PC-3 (cell line): ENCODE results near the gene MTTP. TPM values are rescaled to one million over a fixed set of nuclear protein-coding genes. Genes with fewer than 3 reads are reported as not detected.
A peak's percentile ranks its signal among the peaks of the same experiment; 100 is the strongest.

Experiments
- ATAC-seq: fragments of 200-7000 bp; cut with Tn5 transposase; 2 replicates; pipeline ENCODE4 v1.9.1; 2020; ENCODE audit warnings: mild to moderate bottlenecking, moderate library complexity
- Bru-seq: library from RNA; stranded (reverse); fragments of 400-500 nt; gene quantifications from one replicate; lab custom pipeline; 2021; lab: Mats Ljungman, UMichigan
- BruChase-seq, 2 experiments: library from RNA; stranded (reverse); fragments of 400-500 nt; gene quantifications; one replicate each; lab custom pipeline; 2021; lab: Mats Ljungman, UMichigan
- BruUV-seq: library from RNA; stranded (reverse); fragments of 400-500 nt; replicated peaks from 2 replicates; lab custom pipeline; 2021; lab: Mats Ljungman, UMichigan
- CTCF ChIA-PET: fragments of 300-600 bp; sonication (Branson Sonifier 250); formaldehyde crosslinking; loops from one replicate; lab custom pipeline; 2022; ENCODE audit warnings: antibody characterized with exemption; lab: Charles Lee
- POLR2A ChIA-PET: fragments of 300-600 bp; sonication (Branson Sonifier 250); formaldehyde crosslinking; loops from one replicate; lab custom pipeline; 2022; ENCODE audit warnings: antibody characterized with exemption; ENCODE audit not compliant: unreplicated experiment; lab: Charles Lee
- DNase-seq: peaks from one replicate; pipeline ENCODE4 v3.0.0-alpha.2; 2015
- H2AFZ ChIP-seq: fragments of 300-600 bp; sonication (generic); 2 replicates; pipeline ENCODE4 v1.6.0; 2016; ENCODE audit warnings: antibody characterized with exemption, low read length
- H3F3A ChIP-seq: fragments of 300-600 bp; sonication (generic); one replicate; pipeline ENCODE4 v1.6.0; 2017; ENCODE audit warnings: antibody characterized with exemption, low read length, control low read depth, mild to moderate bottlenecking; ENCODE audit not compliant: unreplicated experiment
- H3K27ac ChIP-seq: fragments of 300-600 bp; sonication (generic); 2 replicates; pipeline ENCODE4 v1.5.1; 2016; ENCODE audit warnings: mild to moderate bottlenecking, low read length
- H3K27me3 ChIP-seq: fragments of 300-600 bp; sonication (generic); 2 replicates; pipeline ENCODE4 v1.6.1; 2016; ENCODE audit warnings: low read length, mixed read lengths
- H3K36me3 ChIP-seq: fragments of 300-600 bp; sonication (generic); 2 replicates; pipeline ENCODE4 v1.6.1; 2016; ENCODE audit warnings: low read depth, mixed run types, low read length, mixed read lengths
- H3K4me1 ChIP-seq: fragments of 300-600 bp; sonication (generic); 2 replicates; pipeline ENCODE4 v1.5.1; 2016; ENCODE audit warnings: low read length; ENCODE audit not compliant: insufficient read depth
- H3K4me2 ChIP-seq: fragments of 300-600 bp; sonication (generic); 2 replicates; pipeline ENCODE4 v1.6.0; 2016; ENCODE audit warnings: low read length
- H3K4me3 ChIP-seq: fragments of 300-600 bp; sonication (generic); 2 replicates; pipeline ENCODE4 v1.5.1; 2016; ENCODE audit warnings: mild to moderate bottlenecking, low read length, mixed read lengths
- H3K79me2 ChIP-seq: fragments of 300-600 bp; sonication (generic); 2 replicates; pipeline ENCODE4 v1.6.1; 2017; ENCODE audit warnings: low read length, mixed read lengths
- H3K9ac ChIP-seq: fragments of 300-600 bp; sonication (generic); 2 replicates; pipeline ENCODE4 v1.6.0; 2016; ENCODE audit warnings: mild to moderate bottlenecking, low read length
- H3K9me2 ChIP-seq: fragments of 300-600 bp; sonication (generic); replicated peaks from 2 replicates; pipeline ENCODE4 v1.6.1; 2016; ENCODE audit warnings: mixed run types, low read length, mixed read lengths
- H3K9me3 ChIP-seq: fragments of 300-600 bp; sonication (generic); 2 replicates; pipeline ENCODE4 v1.6.1; 2016; ENCODE audit warnings: low read length, mixed read lengths
- H4K20me1 ChIP-seq: fragments of 300-600 bp; sonication (generic); 2 replicates; pipeline ENCODE4 v1.6.1; 2016; ENCODE audit warnings: low read length, mixed read lengths
- CTCF ChIP-seq: fragments of 300-600 bp; sonication (generic); conservative IDR thresholded peaks from 2 replicates; pipeline ENCODE4 v1.5.1; 2017; ENCODE audit warnings: antibody characterized with exemption, low read depth, mild to moderate bottlenecking, low read length
- EZH2 ChIP-seq: fragments of 300-600 bp; sonication (generic); IDR thresholded peaks from one replicate; pipeline ENCODE4 v1.6.1; 2017; ENCODE audit warnings: antibody characterized with exemption, mild to moderate bottlenecking, low read length; ENCODE audit not compliant: unreplicated experiment
- EZH2phosphoT487 ChIP-seq: fragments of 300-600 bp; sonication (generic); IDR thresholded peaks from 2 replicates; pipeline ENCODE4 v1.6.1; 2018; ENCODE audit warnings: mild to moderate bottlenecking, antibody characterized with exemption, low read length, borderline replicate concordance
- intact Hi-C: fragments of 100-400 bp; cut with micrococcal nuclease; formaldehyde crosslinking; loops from 2 replicates; pipeline ENCODE4 v1.9.0; 2023
- long read RNA-seq: library from polyadenylated mRNA; unstranded; transcript quantifications from one replicate; pipeline ENCODE4 v2.0.0, GENCODE V29; 2021; ENCODE audit not compliant: unreplicated experiment
- total RNA-seq: library from RNA; depleted of rRNA; stranded (reverse); fragments of >200 nt; gene quantifications from 2 replicates; pipeline ENCODE4 v1.2.3, GENCODE V29; 2014; rRNA removed

Gene MTTP
- total RNA-seq = 0.33 TPM in 1 of 2 replicates, not detected in the other
- percentile 12 among the genes with signal in this experiment for Bru-seq, nascent RNA
- percentile 9 among the genes with signal in this experiment for BruChase-seq, experiment 1, labeled RNA remaining after a 6-hour chase
- BruChase-seq, experiment 2, labeled RNA remaining after a 2-hour chase = percentile 7 among the genes with signal in this experiment
- long read RNA-seq, full-length matches to known transcripts = 2 of 3 reads
- long read RNA-seq, partial matches to known transcripts = 1 of 3 reads
- long read RNA-seq, other reads (novel, unspliced or antisense) = 0 of 3 reads

- Histone ChIP-seq H2AFZ (no peak within 1 kb of the TSS), H3K36me3 (no peaks in the 10 kb centered on the region), H3F3A (no peaks in the 10 kb centered on the region), H3K9me3 (no peaks in the 10 kb centered on the region), H3K4me3 (no peak within 1 kb of the TSS), H3K79me2 (no peaks in the 10 kb centered on the region), H4K20me1 (no peaks in the 10 kb centered on the region), H3K4me2 (no peak within 1 kb of the TSS), H3K9me2 (no peaks in the 10 kb centered on the region), H3K9ac (no peak within 1 kb of the TSS), H3K4me1 (no peaks in the 10 kb centered on the region), H3K27me3 (peaks cover 15% of the 10 kb centered on the region), H3K27ac (no peak within 1 kb of the TSS)
- ChIA-PET CTCF (no interaction called here), POLR2A (no interaction called here)
- TF ChIP-seq EZH2 (no peak), CTCF (no peak), EZH2phosphoT487 (no peak)
- intact Hi-C loops = no loop called here
- no peak for DNase-seq
- ATAC-seq = no peak
- BruUV-seq = no TSS peak
These were observed at the start of gene MTTP for GRCh38 chr4:99574530-99575324. MTTP (plus strand) TSS chr4:99574824; CDS start chr4:99574910, 86 bp downstream.

GRCh38 chr4:99529228-99529627 lies 45.4 kb upstream of the MTTP start:
- no peak for DNase-seq
- BruUV-seq = no TSS peak
- Histone ChIP-seq H3K9me3 (no peaks in the 10 kb centered on the region), H3K9ac (no peak overlapping the region), H3K4me2 (no peak overlapping the region), H3K9me2 (no peaks in the 10 kb centered on the region), H3K4me1 (no peaks in the 10 kb centered on the region), H4K20me1 (no peaks in the 10 kb centered on the region), H3K27ac (no peak overlapping the region), H3K36me3 (no peaks in the 10 kb centered on the region), H3K79me2 (no peaks in the 10 kb centered on the region), H2AFZ (no peak overlapping the region), H3F3A (no peaks in the 10 kb centered on the region), H3K27me3 (no peaks in the 10 kb centered on the region; the same call in 1 of the 2 replicates), H3K4me3 (no peak overlapping the region)
- POLR2A ChIA-PET = no interaction called here
- no peak for TF ChIP-seq EZH2phosphoT487
- no peak for TF ChIP-seq CTCF
- no peak for TF ChIP-seq EZH2
- no peak for ATAC-seq
- CTCF ChIA-PET = no interaction called here
- intact Hi-C loops = no loop called here
